Measurements from ENCODE around the gene ACOD1.
"Not testable (repeated sequence)": the region's sequence is repeated elsewhere in the genome, so short reads cannot be mapped to it uniquely, and the experiment has no call there.

The ACOD1 gene

GRCh38 chr13:76953968-76954367, 5.7 kb downstream of the ACOD1 start:
- DNase-seq (ENCODE audit: low read depth, low spot score): no peak

- no peak for DNase-seq (ENCODE audit: low read depth, low spot score)
Observed at GRCh38 chr13:76954538-76954937, 6.2 kb downstream of the ACOD1 start.

- DNase-seq (ENCODE audit: low read depth, low spot score): no peak
Observed at GRCh38 chr13:76955193-76955592, 6.9 kb downstream of the ACOD1 start.

- no peak for DNase-seq (ENCODE audit: low read depth, low spot score)
Observed at GRCh38 chr13:76955661-76956060, 7.3 kb downstream of the ACOD1 start.

- no peak for DNase-seq (ENCODE audit: low read depth, low spot score)
Observed at GRCh38 chr13:76958841-76959432, 10.6 kb downstream of the ACOD1 start.

GRCh38 chr13:76959734-76960133, 11.4 kb downstream of the ACOD1 start:
- not testable (repeated sequence) for DNase-seq (ENCODE audit: low read depth, low spot score)

GRCh38 chr13:76965759-76966421, 17.6 kb downstream of the ACOD1 start:
- DNase-seq (ENCODE audit: low read depth, low spot score): peak; percentile 71

- no peak for DNase-seq (ENCODE audit: low read depth, low spot score)
Observed at GRCh38 chr13:76967031-76967430, 18.7 kb downstream of the ACOD1 start.

- no peak for DNase-seq (ENCODE audit: low read depth, low spot score)
Observed at GRCh38 chr13:76968041-76968440, 19.7 kb downstream of the ACOD1 start.

GRCh38 chr13:76969488-76970365, 21.4 kb downstream of the ACOD1 start:
- no peak for DNase-seq (ENCODE audit: low read depth, low spot score)

GRCh38 chr13:76971215-76971614, 22.9 kb downstream of the ACOD1 start:
- no peak for DNase-seq (ENCODE audit: low read depth, low spot score)

GRCh38 chr13:76971851-76972829, 23.8 kb downstream of the ACOD1 start:
- DNase-seq (ENCODE audit: low read depth, low spot score): no peak

GRCh38 chr13:76973920-76974617, 25.8 kb downstream of the ACOD1 start:
- DNase-seq (ENCODE audit: low read depth, low spot score): no peak

GRCh38 chr13:76974618-76974975, 26.3 kb downstream of the ACOD1 start:
- DNase-seq (ENCODE audit: low read depth, low spot score): no peak

- no peak for DNase-seq (ENCODE audit: low read depth, low spot score)
Observed at GRCh38 chr13:76975863-76976262, 27.6 kb downstream of the ACOD1 start.

- DNase-seq (ENCODE audit: low read depth, low spot score): no peak
Observed at GRCh38 chr13:76976490-76976889, 28.2 kb downstream of the ACOD1 start.

- no peak for DNase-seq (ENCODE audit: low read depth, low spot score)
Observed at GRCh38 chr13:76976929-76977328, 28.6 kb downstream of the ACOD1 start.

- DNase-seq (ENCODE audit: low read depth, low spot score): no peak
Observed at GRCh38 chr13:76980075-76980718, 31.9 kb downstream of the ACOD1 start.

GRCh38 chr13:76982061-76982460, 33.8 kb downstream of the ACOD1 start:
- no peak for DNase-seq (ENCODE audit: low read depth, low spot score)

- DNase-seq (ENCODE audit: low read depth, low spot score): no peak
Observed at GRCh38 chr13:76983676-76984075, 35.4 kb downstream of the ACOD1 start.

Data from brain pericyte (primary cell).